ENCODE results near the gene ALK.
A peak's percentile ranks its signal among the peaks of the same experiment; 100 is the strongest.
"Not testable (repeated sequence)": the region's sequence is repeated elsewhere in the genome, so short reads cannot be mapped to it uniquely, and the experiment has no call there.

The ALK gene

DNA sequence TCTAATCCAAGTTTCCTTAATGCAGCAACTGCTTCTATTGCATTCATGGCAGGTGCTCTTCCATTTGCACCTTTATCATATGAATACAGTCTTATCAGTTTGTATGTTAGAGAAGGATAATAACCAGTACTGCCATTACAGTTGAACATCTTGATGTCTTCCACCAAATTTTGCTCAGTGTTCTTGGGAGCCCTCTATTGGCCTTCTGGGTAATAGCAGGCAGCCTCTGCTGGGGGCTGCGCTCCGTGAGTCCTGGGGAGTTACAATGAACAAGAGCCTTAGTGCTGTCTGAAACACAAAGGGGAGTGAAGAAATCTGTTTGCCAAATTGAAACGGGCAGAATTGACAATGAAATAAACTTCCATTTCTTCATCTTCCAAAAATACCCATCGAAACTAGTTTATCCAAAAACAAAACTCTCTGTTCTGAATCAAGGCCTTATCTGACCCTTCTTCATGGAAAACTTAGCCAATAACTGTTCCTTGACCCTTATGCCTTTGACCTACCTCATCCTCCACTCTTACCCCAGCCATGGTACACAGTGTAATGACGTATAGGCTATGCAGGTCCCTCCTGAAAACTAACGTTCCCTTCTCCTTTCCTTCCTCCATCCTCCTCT is 79.9 kb downstream of the ALK start:
- DNase-seq (ENCODE audit: low read depth, low spot score), result peak; percentile 62

DNA sequence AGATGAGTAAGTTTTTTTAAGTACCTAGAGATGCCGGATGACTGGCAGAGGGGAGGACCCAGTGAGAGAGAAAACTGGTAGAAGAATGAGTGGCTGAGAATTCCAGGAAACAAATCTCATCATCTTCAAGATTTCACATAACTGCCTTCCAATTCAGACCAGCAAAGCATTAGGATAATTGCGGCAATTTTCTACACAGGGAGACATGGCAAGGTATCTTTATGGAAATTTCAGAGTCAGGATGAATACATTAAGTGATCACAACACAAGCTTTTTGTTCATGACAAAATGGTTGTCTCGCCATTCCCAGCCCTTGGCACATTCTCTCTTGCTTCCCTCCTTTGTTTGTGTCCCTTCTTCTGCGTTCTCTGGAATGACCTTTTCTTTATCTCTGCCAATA is 82.1 kb downstream of the ALK start:
- no peak for DNase-seq (ENCODE audit: low read depth, low spot score)

DNA sequence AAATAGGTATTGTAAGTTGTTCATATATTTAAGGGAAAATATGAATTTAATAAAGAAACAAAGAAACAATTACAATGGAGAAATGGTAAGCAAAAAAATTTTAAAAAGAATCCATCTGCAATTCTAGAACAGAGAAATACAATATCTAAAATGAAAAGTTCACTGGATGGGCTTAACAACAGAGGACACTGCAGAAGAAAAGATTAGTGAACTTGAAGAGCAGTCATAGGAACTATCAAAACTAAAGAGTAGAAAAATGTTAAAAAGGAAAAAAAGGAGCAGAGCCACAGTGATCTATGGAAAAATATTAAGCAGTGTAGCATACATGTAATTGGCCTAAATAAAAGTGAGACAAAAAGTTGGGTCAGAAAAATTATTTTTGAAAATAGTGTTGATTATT is 83.5 kb downstream of the ALK start:
- no peak for DNase-seq (ENCODE audit: low read depth, low spot score)

GRCh38 chr2:29834624-29835023 is 86.8 kb downstream of the ALK start:
- peak; percentile 89 for DNase-seq (ENCODE audit: low read depth, low spot score)

- DNase-seq (ENCODE audit: low read depth, low spot score), result peak; percentile 65
These were observed 87.3 kb downstream of the ALK start for GRCh38 chr2:29834036-29834540.

DNA sequence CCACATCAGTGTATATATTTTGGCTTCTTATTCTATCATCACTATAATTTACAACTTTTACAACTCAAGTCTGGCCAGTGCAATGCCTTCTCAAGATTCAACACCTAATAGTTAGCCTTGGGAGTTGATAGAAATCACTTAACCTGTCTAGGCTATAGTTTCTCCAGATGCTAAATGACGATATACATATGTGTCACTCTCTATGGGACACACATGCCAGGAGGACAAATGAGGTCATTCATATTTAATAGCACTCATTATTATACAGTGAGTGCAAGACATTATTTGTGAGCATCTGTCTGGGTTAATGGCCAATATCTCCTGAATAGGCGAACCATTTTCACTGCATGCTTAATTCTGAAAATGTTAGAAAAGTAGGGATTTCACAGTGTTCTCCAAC is 89.8 kb downstream of the ALK start:
- DNase-seq (ENCODE audit: low read depth, low spot score), result no peak

DNA sequence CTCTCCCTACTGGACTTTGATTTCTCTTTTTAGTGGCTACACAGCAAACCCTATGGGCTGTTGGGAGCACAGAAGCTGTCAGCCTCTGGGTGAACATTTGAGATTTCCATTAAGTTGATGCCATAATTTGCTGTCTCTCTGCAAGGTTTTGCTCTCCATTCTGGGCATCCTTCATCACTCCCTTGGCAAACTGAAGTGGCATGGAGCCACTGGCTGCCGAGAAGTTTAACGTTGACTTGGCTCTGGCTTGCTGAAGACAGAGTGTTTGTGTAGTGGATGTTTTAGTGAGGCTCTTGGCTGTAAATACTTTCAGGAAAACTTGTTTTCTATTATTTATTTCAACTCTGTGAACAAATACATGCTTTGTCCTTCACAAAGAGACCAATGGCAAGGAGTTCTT is 91.5 kb downstream of the ALK start:
- DNase-seq (ENCODE audit: low read depth, low spot score), result peak; percentile 26

DNA sequence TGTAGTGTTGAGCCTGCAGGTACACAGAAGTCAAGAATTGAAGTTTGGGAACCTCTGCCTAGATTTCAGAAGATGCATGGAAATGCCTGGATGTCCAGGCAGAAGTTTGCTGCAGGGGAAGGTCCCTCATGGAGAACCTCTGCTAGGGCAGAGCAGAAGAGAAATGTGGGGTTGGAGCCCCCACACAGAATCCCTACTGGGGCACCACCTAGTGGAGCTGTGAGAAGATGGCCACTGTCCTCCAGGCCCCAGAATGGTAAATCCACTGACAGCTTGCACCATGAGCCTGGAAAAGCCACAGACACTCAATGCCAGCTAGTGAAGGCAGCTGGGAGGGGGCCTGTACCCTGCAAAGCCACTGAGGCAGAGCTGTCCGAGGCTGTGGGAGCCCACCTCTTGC is 97.2 kb downstream of the ALK start:
- not testable (repeated sequence) for DNase-seq (ENCODE audit: low read depth, low spot score)

GRCh38 chr2:29821591-29821990 is 99.8 kb downstream of the ALK start:
- no peak for DNase-seq (ENCODE audit: low read depth, low spot score)

DNA sequence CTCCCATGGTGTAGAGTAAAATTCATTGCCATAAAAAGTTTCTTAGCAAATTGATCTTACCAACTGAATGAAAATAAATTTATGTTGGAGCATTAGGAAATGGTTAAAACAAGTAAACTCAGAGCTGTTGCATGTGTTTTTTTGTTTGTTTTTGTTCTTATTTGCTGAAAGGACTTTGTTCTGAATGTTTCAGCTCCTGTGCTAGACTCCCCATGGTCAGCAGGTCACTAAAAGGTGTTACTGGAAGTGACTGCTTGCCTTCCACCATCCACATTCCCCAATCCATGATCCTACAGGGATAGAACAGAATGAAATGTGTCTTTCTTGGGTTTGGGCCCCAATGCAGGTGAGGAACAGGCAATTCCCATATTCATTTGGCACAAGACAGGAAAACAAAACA is 101.8 kb downstream of the ALK start:
- DNase-seq (ENCODE audit: low read depth, low spot score), result no peak

DNA sequence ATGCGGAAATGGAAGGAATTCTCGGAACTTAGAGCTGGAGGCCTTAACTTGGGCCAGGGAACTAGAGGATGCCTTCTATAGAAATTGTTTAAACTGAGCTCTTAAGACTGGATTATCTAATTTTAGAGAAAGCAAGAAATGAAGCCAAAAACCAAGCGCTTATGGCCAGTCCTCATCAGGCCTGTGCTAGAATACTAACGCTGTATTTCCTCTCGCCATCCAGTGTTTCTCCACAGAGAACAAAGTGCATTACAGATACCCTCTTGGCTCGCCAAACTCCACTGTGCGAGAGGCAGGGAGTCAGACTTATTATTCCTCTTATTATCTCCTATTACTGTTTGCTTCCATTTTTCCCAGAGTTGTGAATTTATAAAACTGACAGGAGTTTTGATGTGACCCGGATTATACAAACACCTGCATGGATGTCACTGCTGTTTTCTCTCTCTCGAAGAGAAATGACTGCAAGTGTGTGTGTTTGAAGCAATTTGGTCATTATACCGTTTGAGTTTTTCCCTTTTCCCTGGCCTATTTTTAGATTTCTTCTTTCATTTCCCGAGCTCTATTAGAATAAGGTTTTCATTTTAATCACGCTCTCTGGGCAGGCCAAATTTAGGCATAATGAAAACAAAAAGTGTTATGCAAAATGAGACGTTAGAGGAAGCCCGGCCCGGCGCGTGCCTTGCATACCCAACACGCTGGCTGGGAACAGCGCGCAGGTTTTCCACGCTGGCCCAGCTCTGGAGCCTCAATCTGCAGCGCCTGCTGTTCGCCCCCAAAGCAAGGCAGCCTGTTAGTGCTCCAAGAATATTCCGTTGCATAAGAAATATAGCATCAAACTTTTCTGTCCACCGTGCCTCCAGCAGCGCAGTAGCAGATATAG is 103.3 kb downstream of the ALK start:
- peak; percentile 57 for DNase-seq (ENCODE audit: low read depth, low spot score)

- no peak for DNase-seq (ENCODE audit: low read depth, low spot score)
These were observed 104.1 kb downstream of the ALK start for GRCh38 chr2:29817299-29817698.

DNA sequence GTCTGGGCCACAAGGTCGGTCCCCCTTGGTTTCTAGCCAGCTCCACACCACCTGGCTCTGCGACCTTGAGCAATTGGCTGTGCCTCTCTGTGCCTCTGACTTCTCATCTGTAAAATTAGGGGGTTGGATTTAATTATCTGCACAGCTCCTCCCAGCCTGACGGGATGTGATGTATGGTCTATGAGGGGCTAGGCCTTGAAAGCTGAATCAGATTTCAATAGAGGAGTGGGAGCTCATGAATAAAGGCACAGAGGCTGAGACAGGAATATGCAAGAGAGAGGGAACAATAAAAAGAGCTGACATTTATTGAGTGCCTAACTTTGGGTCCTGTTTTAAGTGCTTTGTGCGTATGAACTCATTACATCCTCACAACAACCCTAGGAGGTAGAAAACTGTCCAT is 104.7 kb downstream of the ALK start:
- DNase-seq (ENCODE audit: low read depth, low spot score), result no peak

- DNase-seq (ENCODE audit: low read depth, low spot score), result peak; percentile 43
These were observed 110.0 kb downstream of the ALK start for GRCh38 chr2:29811378-29811777.

DNA sequence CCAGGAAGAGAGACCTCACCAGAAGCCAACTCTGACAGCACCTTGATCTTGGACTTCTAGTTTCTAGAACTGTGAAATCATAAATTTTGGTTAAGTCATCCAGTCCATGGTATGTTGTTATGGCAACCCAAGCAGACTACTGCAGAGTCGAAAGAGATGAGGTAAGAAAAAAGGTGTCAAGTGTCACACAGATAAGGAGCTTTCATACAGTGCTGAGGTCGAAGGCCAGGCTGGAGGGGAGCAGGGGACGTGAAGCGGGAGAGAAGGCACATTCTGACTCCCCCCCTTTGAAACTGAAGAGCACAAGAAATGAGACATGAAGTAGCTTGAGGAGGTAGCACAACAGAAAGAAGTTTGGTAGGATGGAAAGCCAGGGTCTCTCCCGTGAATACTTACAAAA is 110.4 kb downstream of the ALK start:
- DNase-seq (ENCODE audit: low read depth, low spot score), result no peak

GRCh38 chr2:29808321-29808720 is 113.1 kb downstream of the ALK start:
- no peak for DNase-seq (ENCODE audit: low read depth, low spot score)

DNA sequence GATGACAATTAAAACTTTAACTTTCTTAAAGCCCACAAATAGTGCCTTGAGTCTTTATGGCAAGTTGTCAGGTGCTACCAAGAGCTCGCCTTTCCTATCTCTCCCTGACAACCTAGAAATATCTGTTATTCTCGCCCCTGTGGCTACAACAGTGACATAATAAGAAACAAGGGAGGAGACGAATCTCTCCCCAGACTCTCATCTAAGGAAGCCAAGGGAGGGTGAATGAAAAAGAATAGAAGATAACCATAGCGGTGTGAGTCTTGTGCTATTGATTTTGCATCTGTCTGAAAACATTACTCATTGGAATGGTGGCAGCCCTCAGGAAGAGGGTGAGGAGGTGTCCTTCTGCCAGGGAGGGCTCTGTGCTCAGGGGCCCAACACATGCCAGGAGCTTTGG is 114.3 kb downstream of the ALK start:
- no peak for DNase-seq (ENCODE audit: low read depth, low spot score)

DNA sequence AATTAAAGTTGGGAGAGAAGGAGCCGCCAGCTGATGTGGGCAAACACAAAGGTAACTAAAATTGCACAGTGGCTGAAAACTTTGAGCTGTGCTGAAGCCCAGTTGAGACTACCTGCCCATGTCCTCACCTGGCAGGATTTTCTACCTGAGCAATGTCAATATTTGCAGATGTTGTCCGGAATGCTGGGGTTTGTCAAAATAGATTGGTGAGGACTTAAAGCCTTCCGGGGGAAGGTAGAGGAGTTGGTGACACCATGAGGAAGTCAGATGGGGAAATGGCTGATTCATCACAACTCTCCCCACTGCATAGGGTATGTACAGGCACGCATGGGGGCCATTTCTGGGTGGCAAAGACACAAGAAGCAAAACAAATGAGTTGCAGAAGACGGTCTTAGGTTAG is 114.9 kb downstream of the ALK start:
- DNase-seq (ENCODE audit: low read depth, low spot score), result no peak

DNA sequence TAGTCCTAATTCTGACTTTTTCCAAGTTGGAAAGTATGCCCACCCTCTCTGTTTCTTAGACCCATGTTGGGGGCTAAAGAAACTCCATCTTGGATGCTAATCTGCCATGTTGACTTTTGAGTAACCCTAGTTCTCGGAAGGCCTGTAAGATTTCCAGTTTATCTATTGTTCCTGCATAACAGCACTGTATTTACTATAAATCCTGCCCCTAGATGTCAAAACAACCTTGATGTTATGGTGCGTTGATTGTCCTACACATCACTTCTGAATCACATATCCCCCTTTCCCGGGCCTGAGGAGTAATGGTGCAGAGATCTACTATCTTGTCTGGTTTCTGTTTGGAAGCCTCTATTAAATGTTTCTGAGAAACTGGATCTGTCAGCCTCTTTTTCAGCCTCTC is 116.7 kb downstream of the ALK start:
- DNase-seq (ENCODE audit: low read depth, low spot score), result no peak

- DNase-seq (ENCODE audit: low read depth, low spot score), result peak; percentile 51
These were observed 117.8 kb downstream of the ALK start for GRCh38 chr2:29803537-29803936.

DNA sequence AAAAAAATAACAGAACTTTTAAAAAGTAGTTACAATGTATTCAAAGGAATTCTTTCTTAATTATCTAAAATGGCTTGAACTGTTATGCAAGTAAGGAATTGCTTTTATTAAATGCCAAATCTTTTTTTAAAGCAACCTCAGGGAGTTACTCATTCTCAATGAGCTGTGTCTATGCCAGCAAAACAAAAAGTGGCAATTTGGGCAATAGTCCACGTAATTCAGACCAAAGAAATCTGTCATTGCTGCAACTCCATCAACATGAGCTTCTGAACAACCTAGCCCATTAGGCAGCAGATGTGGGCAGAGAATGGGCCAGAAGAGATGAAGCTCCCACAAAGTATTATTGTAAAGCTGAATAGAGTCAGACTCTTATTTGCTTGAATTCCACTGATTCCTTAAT is 118.4 kb downstream of the ALK start:
- peak; percentile 93 for DNase-seq (ENCODE audit: low read depth, low spot score)

GRCh38 chr2:29799628-29800027 is 121.8 kb downstream of the ALK start:
- no peak for DNase-seq (ENCODE audit: low read depth, low spot score)

DNA sequence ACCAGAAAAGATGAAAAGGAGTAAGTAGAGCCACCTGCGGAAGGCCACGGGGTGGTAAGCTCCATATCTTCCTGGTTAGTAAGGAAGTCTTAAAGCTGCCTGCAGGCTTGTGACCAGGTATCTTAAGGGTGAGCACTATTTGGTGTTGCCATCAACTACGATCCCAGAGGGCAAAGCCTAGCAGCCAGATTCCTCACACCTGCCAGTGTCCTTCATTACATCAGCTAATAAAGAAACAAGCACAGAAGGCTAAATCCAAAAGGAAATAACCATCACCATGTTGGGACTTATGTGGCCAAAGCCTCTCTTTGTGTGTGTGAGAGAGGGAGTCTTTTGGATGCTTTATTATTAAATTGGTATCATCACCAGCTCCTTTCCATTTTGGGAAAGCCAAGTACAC is 123.5 kb downstream of the ALK start:
- DNase-seq (ENCODE audit: low read depth, low spot score), result no peak
